Cardiac muscle cell (in vitro differentiated cells and primary cell): ENCODE results near the gene FAM20C. TPM values are rescaled to one million over a fixed set of nuclear protein-coding genes. Genes with fewer than 3 reads are reported as not detected.

Experiments used
- DNase-seq, 2 donors: peaks; one replicate each; pipeline versions ENCODE4 v3.0.0 to v3.0.0-alpha.2; 2010 to 2017; ENCODE audit warnings: low read depth in 1 of 2, low spot score in 1 of 2
- H3K27ac ChIP-seq: fragments of 200-600 bp; sonication (generic); 2 replicates; pipeline ENCODE4 v1.5.1; 2016
- H3K27me3 ChIP-seq: fragments of 200-600 bp; sonication (generic); 2 replicates; pipeline ENCODE4 v1.6.0; 2016; ENCODE audit warnings: control low read depth
- H3K36me3 ChIP-seq: fragments of 200-600 bp; sonication (generic); 2 replicates; pipeline ENCODE4 v1.5.1; 2016; ENCODE audit warnings: control low read depth
- H3K4me1 ChIP-seq: fragments of 200-600 bp; sonication (generic); 2 replicates; pipeline ENCODE4 v1.8.1; 2017; ENCODE audit warnings: low read depth, mild to moderate bottlenecking, mixed run types
- H3K4me3 ChIP-seq: fragments of 200-600 bp; sonication (generic); 2 replicates; pipeline ENCODE4 v1.5.1; 2016; ENCODE audit warnings: mild to moderate bottlenecking
- H3K9me3 ChIP-seq: fragments of 200-600 bp; sonication (generic); 2 replicates; pipeline ENCODE4 v1.5.1; 2017; ENCODE audit warnings: low read depth, mild to moderate bottlenecking, control low read depth
- polyA plus RNA-seq: library from polyadenylated mRNA; unstranded; fragments of >200 nt; fragmentation: Nextera tagmentation; extraction: Ambion mirVana; gene quantifications from 2 replicates; pipeline ENCODE4 v1.2.1, GENCODE V29; 2016
- total RNA-seq: library from RNA; depleted of rRNA; stranded (reverse); fragments of >200 nt; gene quantifications from 2 replicates; pipeline ENCODE4 v1.2.3, GENCODE V29; 2016
- TF ChIP-seq, protein P1 (sequence below): IDR thresholded peaks from 2 replicates; pipeline ENCODE4 v1.5.1; 2012; ENCODE audit warnings: low read depth, mild to moderate bottlenecking, low read length

The FAM20C gene
- total and polyA plus RNA-seq, 2 experiments from 2014 or later = 4.9 to 15.7 TPM

DNA sequence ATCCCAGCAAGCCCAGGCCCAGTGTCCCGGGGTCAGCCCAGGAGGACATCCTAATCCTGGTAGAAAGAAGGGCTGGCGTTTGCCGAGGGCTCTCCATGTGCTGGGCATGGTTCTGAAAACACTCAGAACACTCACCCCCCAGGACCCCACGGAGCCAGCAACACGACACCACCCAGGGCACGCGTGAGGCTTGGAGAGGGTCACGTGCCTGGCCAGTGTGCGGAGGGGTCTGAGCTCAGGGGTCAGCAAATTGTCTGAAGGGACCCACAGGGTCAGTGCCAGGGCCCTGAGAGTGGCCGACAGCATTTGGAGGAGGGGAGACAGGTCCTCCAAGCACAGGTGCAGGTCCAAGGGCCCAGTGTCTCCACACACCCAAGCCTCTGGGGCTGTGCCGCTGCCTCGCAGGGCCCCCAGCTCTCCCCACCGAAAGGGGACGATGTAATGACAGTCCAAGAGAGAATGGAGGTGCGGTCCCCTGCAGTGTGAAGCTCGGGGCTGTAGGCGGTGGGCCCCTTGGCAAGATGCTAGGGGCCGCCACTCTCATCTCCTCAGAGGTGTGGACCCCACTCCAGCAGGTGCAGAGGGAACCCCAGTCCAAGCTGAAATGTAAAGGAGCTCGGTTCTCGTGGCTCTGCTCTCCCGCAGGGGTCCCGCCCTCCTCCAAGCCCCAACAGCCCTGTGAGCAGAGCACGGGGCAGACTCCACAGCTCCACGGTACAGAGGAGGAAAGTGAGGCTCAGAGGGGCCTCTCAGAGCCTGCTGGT, 105.4 kb downstream of the FAM20C start:
- DNase-seq = no peak
- TF ChIP-seq, protein P1, sequence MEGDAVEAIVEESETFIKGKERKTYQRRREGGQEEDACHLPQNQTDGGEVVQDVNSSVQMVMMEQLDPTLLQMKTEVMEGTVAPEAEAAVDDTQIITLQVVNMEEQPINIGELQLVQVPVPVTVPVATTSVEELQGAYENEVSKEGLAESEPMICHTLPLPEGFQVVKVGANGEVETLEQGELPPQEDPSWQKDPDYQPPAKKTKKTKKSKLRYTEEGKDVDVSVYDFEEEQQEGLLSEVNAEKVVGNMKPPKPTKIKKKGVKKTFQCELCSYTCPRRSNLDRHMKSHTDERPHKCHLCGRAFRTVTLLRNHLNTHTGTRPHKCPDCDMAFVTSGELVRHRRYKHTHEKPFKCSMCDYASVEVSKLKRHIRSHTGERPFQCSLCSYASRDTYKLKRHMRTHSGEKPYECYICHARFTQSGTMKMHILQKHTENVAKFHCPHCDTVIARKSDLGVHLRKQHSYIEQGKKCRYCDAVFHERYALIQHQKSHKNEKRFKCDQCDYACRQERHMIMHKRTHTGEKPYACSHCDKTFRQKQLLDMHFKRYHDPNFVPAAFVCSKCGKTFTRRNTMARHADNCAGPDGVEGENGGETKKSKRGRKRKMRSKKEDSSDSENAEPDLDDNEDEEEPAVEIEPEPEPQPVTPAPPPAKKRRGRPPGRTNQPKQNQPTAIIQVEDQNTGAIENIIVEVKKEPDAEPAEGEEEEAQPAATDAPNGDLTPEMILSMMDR = no peak
- Histone ChIP-seq H3K4me1 (no peaks in the 10 kb centered on the region), H3K4me3 (no peak overlapping the region), H3K36me3 (no peaks in the 10 kb centered on the region), H3K27ac (no peak overlapping the region), H3K9me3 (no peaks in the 10 kb centered on the region), H3K27me3 (peaks cover 31% of the 10 kb centered on the region)

DNA sequence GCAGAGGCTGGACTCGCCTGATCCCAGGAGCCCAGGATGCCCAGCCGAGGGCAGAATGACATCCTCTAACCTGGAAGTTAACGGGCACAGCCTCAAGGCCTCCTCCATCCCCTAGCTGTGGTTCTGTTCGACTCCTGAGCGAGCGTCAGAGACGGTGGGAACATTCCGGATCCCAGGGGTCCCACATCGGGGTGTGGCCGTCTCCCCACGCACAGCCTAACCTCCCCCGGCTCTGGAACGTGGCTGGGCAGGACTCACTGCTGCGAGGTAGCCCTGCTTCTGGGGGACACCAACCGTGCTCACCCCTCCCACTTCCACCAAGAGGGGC, 106.0 kb downstream of the FAM20C start:
- DNase-seq = no peak
- TF ChIP-seq, protein P1 = no peak
- Histone ChIP-seq H3K9me3 (no peaks in the 10 kb centered on the region), H3K4me3 (no peak overlapping the region), H3K27me3 (peaks cover 25% of the 10 kb centered on the region), H3K36me3 (no peaks in the 10 kb centered on the region), H3K27ac (no peak overlapping the region), H3K4me1 (no peaks in the 10 kb centered on the region)

DNA sequence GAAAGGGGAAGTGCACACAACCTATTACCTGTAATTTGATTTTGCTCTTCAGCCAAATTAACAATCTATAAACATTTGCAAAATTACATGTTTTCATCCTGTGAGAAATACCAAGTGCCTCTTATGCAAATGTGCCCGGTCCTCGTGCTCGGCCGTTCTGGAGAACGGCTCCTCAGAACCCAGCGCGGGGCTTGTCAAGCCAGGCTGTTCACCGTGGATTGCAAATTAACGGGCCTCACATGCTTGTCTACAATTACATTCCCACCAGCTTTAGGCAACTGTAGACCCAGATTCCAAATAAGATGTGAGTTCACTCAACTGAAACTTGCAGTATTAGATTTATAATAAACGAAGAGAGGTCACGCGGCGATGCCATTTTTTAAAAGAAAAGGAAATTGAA, 106.4 kb downstream of the FAM20C start:
- Histone ChIP-seq H3K9me3 (no peaks in the 10 kb centered on the region), H3K27me3 (peaks cover 21% of the 10 kb centered on the region), H3K27ac (no peak overlapping the region), H3K36me3 (no peaks in the 10 kb centered on the region), H3K4me1 (no peaks in the 10 kb centered on the region), H3K4me3 (no peak overlapping the region)
- TF ChIP-seq, protein P1 = no peak
- no peak for DNase-seq

DNA sequence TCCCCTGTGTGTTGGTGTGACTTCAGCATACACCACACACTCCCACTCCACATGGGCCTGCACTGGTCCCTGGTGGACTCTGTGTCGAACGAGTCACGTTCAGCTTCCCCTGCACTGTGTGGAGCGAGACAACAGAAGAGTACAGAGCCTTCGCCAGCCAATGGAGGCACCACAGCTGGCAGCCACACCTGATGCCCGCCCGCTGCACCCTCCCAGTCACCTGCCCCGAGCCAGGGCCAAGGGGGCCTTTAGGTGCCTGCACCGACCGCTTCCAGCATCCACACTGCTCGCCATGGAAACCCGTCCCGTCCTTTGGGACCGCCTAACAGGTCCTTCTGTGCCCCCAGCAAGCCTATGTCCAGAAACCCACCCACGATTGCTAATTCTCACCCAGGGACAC, 106.8 kb downstream of the FAM20C start:
- Histone ChIP-seq H3K9me3 (no peaks in the 10 kb centered on the region), H3K27me3 (peaks cover 17% of the 10 kb centered on the region), H3K4me3 (no peak overlapping the region), H3K27ac (no peak overlapping the region), H3K36me3 (no peaks in the 10 kb centered on the region), H3K4me1 (no peaks in the 10 kb centered on the region)
- no peak for DNase-seq
- TF ChIP-seq, protein P1 = no peak

DNA sequence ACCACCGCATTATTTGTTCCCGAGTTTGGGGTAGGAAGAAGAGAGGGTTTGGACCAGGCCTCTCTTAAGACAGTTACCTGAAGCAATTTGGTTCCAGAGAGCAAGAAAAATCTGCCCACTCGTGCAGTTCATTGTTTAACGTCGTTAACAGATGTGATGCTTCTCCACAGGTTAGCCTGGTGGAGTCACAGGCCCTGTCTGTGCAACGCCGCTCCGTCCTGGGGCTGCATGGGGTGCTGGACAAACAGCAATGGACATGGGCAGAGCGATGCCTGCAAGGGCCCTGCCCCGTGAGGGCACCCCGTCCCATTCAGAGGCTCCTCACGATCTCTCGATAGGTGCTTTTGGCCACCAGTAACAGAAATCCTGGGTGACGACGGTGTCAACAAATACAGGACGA, 107.3 kb downstream of the FAM20C start:
- Histone ChIP-seq H3K4me1 (no peaks in the 10 kb centered on the region), H3K4me3 (no peak overlapping the region), H3K36me3 (no peaks in the 10 kb centered on the region), H3K27ac (no peak overlapping the region), H3K27me3 (peaks cover 12% of the 10 kb centered on the region), H3K9me3 (no peaks in the 10 kb centered on the region)
- DNase-seq = no peak
- TF ChIP-seq, protein P1 = no peak
